Activated T-cell treated with anti-CD3 and anti-CD28 coated beads, Interleukin-2, amount 50 U/mL, for 24 hours (primary cell): ENCODE measurements around the gene PCDHGB1.
"Not testable (repeated sequence)": the region's sequence is repeated elsewhere in the genome, so short reads cannot be mapped to it uniquely, and the experiment has no call there.

Experiments used
- DNase-seq: peaks from one replicate; pipeline ENCODE4 v3.0.0-alpha.2; 2020
- H3K27ac Mint-ChIP-seq: 2 replicates; pipeline ENCODE4 v1.8.0; 2020; ENCODE audit warnings: mild to moderate bottlenecking, mixed read lengths
- H3K27me3 Mint-ChIP-seq: 2 replicates; pipeline ENCODE4 v1.8.0; 2020; ENCODE audit warnings: mixed read lengths
- H3K36me3 Mint-ChIP-seq: 2 replicates; pipeline ENCODE4 v1.8.0; 2020; ENCODE audit warnings: low read depth, mixed read lengths
- H3K4me1 Mint-ChIP-seq: 2 replicates; pipeline ENCODE4 v1.8.0; 2020; ENCODE audit warnings: low read depth, mixed read lengths
- H3K4me3 Mint-ChIP-seq: 2 replicates; pipeline ENCODE4 v1.8.0; 2020; ENCODE audit warnings: mild to moderate bottlenecking, moderate library complexity, mixed read lengths
- H3K9me3 Mint-ChIP-seq: 2 replicates; pipeline ENCODE4 v1.8.0; 2020; ENCODE audit warnings: mixed read lengths

The PCDHGB1 gene

DNA sequence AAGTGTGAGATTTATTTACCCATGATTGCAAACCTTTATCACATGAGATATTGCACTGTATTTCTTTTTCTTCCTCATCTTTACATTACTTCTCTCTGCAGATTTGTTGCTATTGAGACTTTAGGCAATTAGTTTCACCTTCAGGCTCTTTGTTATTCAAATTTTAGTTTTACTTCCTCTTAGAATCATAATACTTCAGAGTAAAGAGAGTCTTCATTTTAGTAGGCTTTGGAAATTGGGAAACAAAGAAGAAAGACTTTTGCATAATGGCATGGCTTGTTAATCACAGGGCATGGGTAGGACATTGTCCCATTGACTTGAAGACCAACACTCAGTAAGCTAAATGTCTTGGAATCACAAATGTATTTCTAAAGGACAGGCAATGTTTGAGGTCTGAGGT is 12.8 kb downstream of the PCDHGB1 start:
- no peak overlapping the region for H3K27ac Mint-ChIP-seq
- peaks cover 89% of the 10 kb centered on the region for H3K27me3 Mint-ChIP-seq
- peaks cover 2% of the 10 kb centered on the region for H3K4me1 Mint-ChIP-seq
- H3K36me3 Mint-ChIP-seq, result peaks cover 31% of the 10 kb centered on the region
- no peak for DNase-seq
- H3K9me3 Mint-ChIP-seq, result peaks cover 56% of the 10 kb centered on the region
- H3K4me3 Mint-ChIP-seq, result no peak overlapping the region

DNA sequence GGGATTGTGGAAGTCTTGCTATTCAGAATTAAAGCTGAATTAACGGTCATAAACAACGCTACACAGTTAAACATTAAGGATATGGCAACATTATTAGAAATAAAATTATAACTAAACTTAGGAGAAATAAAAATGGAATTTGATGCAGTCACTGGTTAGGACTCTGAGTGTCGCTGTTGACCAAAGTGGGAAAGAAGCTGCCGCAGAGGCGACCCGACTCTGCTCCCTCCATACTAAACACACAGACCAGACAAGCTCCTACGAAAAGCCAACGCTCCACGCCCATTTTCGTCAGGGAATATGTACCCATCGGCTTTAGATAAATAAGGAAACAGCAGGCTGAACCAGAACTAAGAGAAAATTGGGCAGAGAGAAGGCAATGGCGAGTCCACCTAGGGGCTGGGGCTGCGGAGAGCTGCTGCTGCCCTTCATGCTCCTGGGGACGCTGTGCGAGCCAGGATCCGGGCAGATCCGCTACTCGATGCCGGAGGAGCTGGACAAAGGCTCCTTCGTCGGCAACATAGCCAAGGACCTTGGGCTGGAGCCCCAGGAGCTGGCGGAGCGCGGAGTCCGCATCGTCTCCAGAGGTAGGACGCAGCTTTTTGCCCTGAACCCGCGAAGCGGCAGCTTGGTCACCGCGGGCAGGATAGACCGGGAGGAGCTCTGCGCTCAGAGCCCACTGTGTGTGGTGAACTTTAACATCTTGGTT is 14.2 kb downstream of the PCDHGB1 start, which contains the start of gene PCDHGA5:
TSS of gene PCDHGA5 (plus strand) at position 211 of the 709 bp plus-strand sequence. CDS start at position 380, 169 bp downstream.
- Mint-ChIP-seq H3K4me1 (peaks cover 2% of the 10 kb centered on the region), H3K27ac (no peak within 1 kb of the TSS), H3K36me3 (peaks cover 31% of the 10 kb centered on the region), H3K4me3 (no peak within 1 kb of the TSS), H3K9me3 (peaks cover 51% of the 10 kb centered on the region), H3K27me3 (peaks cover 89% of the 10 kb centered on the region)
- DNase-seq, result no peak

DNA sequence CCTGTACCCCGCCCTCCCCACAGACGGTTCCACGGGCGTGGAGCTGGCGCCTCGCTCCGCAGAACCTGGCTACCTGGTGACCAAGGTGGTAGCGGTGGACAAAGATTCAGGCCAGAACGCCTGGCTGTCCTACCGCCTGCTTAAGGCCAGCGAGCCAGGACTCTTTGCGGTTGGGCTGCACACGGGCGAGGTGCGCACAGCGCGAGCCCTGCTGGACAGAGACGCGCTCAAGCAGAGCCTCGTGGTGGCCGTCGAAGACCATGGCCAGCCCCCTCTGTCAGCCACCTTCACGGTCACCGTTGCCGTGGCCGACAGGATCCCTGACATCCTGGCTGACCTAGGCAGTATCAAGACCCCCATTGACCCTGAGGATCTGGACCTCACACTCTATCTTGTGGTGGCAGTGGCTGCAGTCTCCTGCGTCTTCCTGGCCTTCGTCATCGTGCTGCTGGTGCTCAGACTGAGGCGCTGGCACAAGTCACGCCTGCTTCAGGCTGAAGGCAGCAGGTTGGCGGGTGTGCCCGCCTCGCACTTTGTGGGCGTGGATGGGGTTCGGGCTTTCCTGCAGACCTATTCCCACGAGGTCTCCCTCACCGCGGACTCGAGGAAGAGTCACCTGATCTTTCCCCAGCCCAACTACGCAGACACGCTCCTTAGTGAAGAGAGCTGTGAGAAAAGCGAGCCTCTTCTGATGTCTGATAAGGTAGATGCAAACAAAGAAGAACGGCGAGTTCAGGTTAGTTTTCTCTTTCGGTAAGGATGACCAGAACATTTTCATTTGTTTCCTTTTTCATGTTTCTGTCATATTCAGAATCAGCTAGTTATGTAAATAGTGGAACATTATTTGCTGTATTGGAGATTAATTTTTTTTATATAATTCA is 16.4 kb downstream of the PCDHGB1 start:
- H3K4me1 Mint-ChIP-seq, result peaks cover 5% of the 10 kb centered on the region
- H3K27ac Mint-ChIP-seq, result no peak overlapping the region
- H3K4me3 Mint-ChIP-seq, result no peak overlapping the region
- H3K36me3 Mint-ChIP-seq, result peaks cover 31% of the 10 kb centered on the region
- peaks cover 52% of the 10 kb centered on the region for H3K9me3 Mint-ChIP-seq
- peaks cover 90% of the 10 kb centered on the region for H3K27me3 Mint-ChIP-seq
- no peak for DNase-seq

DNA sequence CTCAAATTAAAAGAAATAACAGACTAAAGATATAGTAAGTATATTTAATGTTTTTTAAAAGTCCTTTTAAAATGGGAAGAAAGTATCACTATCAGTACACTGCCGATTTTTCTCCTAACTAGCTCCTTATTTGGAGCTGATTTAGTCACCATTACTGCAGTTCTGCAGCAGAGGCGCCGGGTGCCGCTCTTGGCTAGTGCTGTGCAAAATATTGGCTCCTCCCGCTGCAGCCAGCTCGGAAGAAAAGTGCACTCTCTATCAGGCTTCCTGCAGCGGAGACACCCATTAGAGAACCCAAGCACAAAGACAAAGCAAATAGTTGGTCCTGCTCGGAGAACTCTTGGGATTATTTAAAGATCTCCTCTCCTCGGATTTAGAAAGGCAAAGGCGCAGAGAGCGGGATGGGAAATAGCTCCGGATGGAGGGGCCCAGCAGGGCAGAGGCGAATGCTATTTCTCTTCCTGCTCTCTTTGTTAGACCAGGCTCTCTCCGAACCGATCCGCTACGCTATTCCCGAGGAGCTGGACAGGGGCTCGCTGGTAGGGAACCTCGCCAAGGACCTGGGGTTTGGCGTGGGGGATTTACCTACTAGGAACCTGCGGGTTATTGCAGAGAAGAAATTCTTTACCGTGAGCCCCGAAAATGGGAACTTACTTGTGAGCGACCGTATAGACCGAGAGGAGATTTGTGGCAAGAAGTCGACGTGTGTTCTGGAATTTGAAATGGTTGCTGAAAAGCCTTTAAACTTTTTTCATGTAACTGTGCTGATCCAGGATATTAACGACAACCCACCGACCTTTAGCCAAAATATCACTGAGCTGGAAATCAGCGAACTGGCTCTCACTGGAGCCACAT is 20.3 kb downstream of the PCDHGB1 start, which contains the start of gene PCDHGB3:
TSS of gene PCDHGB3 (plus strand) at position 249 of the 855 bp plus-strand sequence. CDS start at position 402, 153 bp downstream.
- Mint-ChIP-seq H3K27me3 (peaks cover 93% of the 10 kb centered on the region), H3K9me3 (peaks cover 36% of the 10 kb centered on the region), H3K27ac (no peak within 1 kb of the TSS), H3K4me3 (peak within 1 kb of the TSS; percentile 71), H3K4me1 (peaks cover 8% of the 10 kb centered on the region), H3K36me3 (peaks cover 25% of the 10 kb centered on the region)
- DNase-seq, result no peak

DNA sequence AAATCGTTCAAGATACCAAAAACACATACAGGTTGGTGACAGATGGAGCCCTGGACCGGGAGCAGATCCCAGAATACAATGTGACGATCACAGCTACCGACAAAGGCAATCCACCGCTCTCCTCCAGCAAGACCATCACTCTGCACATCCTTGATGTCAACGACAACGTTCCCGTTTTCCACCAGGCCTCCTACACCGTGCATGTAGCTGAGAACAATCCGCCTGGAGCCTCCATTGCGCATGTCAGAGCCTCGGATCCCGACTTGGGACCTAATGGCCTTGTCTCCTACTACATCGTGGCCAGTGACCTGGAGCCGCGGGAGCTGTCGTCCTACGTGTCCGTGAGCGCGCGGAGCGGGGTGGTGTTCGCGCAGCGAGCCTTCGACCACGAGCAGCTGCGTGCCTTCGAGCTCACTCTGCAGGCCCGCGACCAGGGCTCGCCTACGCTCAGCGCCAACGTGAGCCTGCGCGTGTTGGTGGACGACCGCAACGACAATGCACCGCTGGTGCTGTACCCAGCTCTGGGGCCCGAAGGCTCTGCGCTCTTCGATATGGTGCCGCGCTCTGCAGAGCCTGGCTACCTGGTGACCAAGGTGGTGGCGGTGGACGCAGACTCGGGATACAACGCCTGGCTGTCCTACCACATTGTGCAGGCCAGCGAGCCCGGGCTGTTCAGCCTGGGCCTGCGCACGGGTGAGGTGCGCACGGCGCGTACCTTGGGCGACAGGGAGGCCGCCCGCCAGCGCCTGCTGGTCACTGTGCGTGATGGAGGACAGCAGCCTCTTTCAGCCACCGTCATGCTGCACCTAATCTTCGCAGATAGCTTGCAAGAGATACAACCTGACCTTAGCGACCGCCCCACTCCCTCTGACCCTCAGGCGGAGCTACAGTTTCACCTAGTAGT is 21.9 kb downstream of the PCDHGB1 start:
- Mint-ChIP-seq H3K9me3 (peaks cover 35% of the 10 kb centered on the region), H3K27ac (no peak overlapping the region), H3K4me3 (no peak overlapping the region), H3K4me1 (peaks cover 8% of the 10 kb centered on the region), H3K36me3 (peaks cover 23% of the 10 kb centered on the region), H3K27me3 (peaks cover 90% of the 10 kb centered on the region)
- no peak for DNase-seq

DNA sequence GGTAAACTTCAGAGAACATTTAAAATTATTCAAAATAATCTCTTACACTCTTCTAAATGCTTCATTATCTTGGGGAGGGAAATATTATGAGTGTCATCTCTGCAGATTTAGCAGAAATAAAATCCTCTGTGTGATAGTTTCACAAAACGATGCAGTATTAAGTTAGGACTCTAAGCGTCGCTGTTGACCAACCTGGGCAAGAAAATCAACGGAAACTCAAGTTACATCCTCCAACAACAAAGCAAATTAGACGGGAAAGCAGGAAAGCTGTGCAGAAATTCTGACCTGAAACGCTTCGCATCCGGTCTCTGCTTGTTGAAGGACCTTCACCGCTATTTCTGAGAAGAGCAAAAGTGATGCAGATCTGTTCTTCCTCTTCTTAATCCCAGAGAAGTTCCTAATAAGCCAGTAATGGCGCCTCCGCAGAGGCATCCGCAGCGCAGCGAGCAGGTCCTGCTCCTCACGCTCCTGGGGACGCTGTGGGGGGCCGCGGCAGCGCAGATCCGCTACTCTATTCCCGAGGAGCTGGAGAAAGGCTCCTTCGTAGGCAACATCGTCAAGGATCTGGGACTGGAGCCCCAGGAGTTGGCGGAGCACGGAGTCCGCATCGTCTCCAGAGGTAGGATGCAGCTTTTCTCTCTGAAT is 23.9 kb downstream of the PCDHGB1 start, which contains the start of gene PCDHGA6:
TSS of gene PCDHGA6 (plus strand) at position 219 of the 645 bp plus-strand sequence. CDS start at position 412, 193 bp downstream.
- peak within 1 kb of the TSS; percentile 17 for H3K4me3 Mint-ChIP-seq
- no peak within 1 kb of the TSS for H3K27ac Mint-ChIP-seq
- DNase-seq, result no peak
- H3K4me1 Mint-ChIP-seq, result peaks cover 8% of the 10 kb centered on the region
- peaks cover 37% of the 10 kb centered on the region for H3K9me3 Mint-ChIP-seq
- peaks cover 82% of the 10 kb centered on the region for H3K27me3 Mint-ChIP-seq
- peaks cover 27% of the 10 kb centered on the region for H3K36me3 Mint-ChIP-seq

DNA sequence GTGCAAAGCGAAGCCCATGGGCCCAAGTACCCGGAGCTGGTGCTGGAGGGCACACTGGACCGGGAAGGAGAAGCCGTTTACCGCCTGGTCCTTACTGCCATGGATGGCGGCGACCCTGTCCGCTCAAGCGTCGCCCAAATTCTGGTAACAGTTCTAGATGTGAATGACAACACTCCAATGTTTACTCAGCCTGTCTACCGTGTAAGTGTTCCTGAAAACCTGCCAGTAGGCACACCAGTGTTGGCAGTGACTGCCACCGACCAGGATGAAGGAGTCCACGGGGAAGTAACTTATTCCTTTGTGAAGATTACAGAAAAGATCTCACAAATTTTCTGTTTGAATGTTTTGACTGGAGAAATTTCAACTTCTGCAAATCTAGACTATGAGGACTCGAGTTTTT is 24.7 kb downstream of the PCDHGB1 start:
- H3K4me3 Mint-ChIP-seq, result no peak overlapping the region
- H3K9me3 Mint-ChIP-seq, result peaks cover 37% of the 10 kb centered on the region
- DNase-seq, result no peak
- peaks cover 8% of the 10 kb centered on the region for H3K4me1 Mint-ChIP-seq
- no peak overlapping the region for H3K27ac Mint-ChIP-seq
- H3K27me3 Mint-ChIP-seq, result peaks cover 78% of the 10 kb centered on the region
- H3K36me3 Mint-ChIP-seq, result peaks cover 27% of the 10 kb centered on the region

DNA sequence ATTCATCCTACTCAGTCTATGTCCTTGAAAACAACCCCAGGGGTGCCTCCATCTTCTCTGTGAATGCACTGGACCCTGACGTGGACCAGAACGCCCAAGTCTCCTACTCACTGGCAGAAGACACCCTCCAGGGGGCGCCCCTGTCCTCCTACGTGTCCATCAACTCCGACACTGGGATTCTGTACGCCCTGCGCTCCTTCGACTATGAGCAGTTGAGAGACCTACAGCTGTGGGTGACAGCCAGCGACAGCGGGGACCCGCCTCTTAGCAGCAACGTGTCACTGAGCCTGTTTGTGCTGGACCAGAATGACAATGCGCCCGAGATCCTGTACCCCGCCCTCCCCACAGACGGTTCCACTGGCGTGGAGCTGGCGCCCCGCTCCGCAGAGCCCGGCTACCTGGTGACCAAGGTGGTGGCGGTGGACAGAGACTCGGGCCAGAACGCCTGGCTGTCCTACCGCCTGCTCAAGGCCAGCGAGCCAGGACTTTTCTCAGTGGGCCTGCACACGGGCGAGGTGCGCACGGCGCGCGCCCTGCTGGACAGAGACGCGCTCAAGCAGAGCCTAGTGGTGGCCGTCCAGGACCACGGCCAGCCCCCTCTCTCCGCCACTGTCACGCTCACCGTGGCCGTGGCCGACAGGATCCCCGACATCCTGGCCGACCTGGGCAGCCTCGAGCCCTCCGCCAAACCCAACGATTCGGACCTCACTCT is 25.7 kb downstream of the PCDHGB1 start:
- DNase-seq, H3K4me3 Mint-ChIP-seq, H3K27ac Mint-ChIP-seq, H3K4me1 Mint-ChIP-seq: not testable (repeated sequence)
- H3K9me3 Mint-ChIP-seq, result peaks cover 31% of the 10 kb centered on the region
- H3K27me3 Mint-ChIP-seq, result peaks cover 78% of the 10 kb centered on the region
- H3K36me3 Mint-ChIP-seq, result peaks cover 21% of the 10 kb centered on the region

DNA sequence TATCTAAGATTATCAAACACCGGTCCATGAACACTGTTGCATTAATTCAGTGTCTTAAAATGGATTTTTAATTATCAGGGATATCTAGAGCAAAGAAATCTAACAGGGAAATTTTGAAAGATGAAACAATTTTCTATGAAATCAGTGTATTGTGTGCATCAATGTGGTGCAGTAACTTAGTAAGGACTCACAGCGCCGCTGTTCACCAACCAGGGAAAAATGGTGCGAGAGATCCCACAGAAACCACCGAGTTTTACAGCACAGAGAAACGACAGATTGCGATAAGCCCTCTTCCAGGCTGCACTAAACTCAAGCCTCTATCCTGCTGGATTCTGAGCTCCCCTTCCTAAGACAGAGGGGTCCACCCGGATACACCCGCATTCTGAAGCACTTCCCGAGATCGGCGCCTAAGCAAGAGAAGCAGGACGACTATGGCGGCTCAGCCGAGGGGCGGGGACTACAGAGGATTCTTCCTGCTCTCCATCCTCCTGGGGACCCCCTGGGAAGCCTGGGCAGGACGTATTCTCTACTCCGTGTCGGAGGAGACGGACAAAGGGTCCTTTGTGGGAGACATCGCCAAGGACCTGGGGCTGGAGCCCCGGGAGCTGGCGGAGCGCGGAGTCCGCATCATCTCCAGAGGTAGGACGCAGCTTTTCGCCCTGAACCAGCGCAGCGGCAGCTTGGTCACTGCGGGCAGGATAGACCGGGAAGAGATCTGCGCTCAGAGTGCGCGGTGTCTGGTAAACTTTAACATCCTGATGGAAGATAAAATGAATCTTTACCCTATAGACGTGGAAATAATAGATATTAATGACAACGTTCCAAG is 32.8 kb downstream of the PCDHGB1 start, which contains the start of gene PCDHGA7:
TSS of gene PCDHGA7 (plus strand) at position 274 of the 826 bp plus-strand sequence. CDS start at position 432, 158 bp downstream.
- DNase-seq, result no peak
- Mint-ChIP-seq H3K36me3 (peaks cover 7% of the 10 kb centered on the region), H3K27ac (no peak within 1 kb of the TSS), H3K9me3 (peaks cover 33% of the 10 kb centered on the region), H3K4me1 (no peaks in the 10 kb centered on the region), H3K4me3 (peak within 1 kb of the TSS; percentile 49), H3K27me3 (peaks cover 76% of the 10 kb centered on the region)

DNA sequence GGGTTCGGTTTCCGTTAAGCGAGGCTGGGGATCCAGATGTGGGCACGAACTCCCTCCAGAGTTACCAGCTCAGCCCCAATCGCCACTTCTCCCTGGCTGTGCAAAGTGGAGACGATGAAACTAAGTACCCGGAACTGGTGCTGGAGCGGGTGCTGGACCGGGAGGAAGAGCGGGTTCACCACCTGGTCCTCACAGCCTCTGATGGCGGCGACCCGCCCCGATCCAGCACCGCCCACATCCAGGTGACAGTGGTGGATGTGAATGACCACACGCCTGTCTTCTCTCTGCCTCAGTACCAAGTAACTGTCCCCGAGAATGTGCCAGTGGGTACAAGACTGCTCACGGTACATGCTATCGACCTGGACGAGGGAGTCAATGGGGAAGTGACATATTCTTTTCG is 33.4 kb downstream of the PCDHGB1 start:
- H3K4me3 Mint-ChIP-seq, result no peak overlapping the region
- no peaks in the 10 kb centered on the region for H3K4me1 Mint-ChIP-seq
- DNase-seq, result no peak
- H3K27ac Mint-ChIP-seq, result no peak overlapping the region
- H3K27me3 Mint-ChIP-seq, result peaks cover 79% of the 10 kb centered on the region
- peaks cover 35% of the 10 kb centered on the region for H3K9me3 Mint-ChIP-seq
- H3K36me3 Mint-ChIP-seq, result peaks cover 9% of the 10 kb centered on the region

DNA sequence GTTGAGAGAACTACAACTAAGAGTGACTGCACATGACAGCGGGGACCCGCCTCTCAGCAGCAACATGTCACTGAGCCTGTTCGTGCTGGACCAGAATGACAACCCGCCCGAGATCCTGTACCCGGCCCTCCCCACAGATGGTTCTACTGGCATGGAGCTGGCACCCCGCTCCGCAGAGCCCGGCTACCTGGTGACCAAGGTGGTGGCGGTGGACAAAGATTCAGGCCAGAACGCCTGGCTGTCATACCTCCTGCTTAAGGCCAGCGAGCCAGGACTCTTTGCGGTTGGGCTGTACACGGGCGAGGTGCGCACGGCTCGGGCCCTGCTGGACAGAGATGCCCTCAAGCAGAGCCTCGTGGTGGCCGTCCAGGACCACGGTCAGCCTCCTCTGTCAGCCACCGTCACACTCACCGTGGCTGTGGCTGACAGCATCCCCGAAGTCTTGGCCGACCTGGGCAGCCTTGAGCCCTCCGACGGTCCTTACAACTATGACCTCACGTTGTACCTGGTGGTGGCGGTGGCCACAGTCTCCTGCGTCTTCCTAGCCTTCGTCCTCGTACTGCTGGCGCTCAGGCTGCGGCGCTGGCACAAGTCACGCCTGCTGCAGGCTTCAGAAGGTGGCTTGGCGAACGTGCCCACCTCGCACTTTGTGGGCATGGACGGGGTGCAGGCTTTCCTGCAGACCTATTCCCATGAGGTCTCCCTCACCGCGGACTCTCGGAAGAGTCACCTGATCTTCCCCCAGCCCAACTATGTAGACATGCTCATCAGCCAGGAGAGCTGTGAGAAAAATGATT is 34.8 kb downstream of the PCDHGB1 start:
- no peaks in the 10 kb centered on the region for H3K4me1 Mint-ChIP-seq

More for the DNA sequence above, 34.8 kb downstream of the PCDHGB1 start:
- peaks cover 46% of the 10 kb centered on the region for H3K9me3 Mint-ChIP-seq
- no peak for DNase-seq
- no peak overlapping the region for H3K4me3 Mint-ChIP-seq
- no peak overlapping the region for H3K27ac Mint-ChIP-seq
- H3K36me3 Mint-ChIP-seq, result peaks cover 13% of the 10 kb centered on the region
- peaks cover 88% of the 10 kb centered on the region for H3K27me3 Mint-ChIP-seq
